ENCODE results near the gene STX7.

GRCh38 chr6:132456700-132457143, 56.2 kb downstream of the STX7 start:
- no peak for TF ChIP-seq ATF6 (CRISPR knock-in tag; IDR thresholded peaks at IDR 0.05)
- TF ChIP-seq CTCF (IDR thresholded peaks at IDR 0.05): no peak
- TF ChIP-seq NFE2L1 (CRISPR knock-in tag; IDR thresholded peaks at IDR 0.05): no peak
- no peak for TF ChIP-seq TP53 (CRISPR knock-in tag; IDR thresholded peaks at IDR 0.05)
- TF ChIP-seq ATF3 (CRISPR knock-in tag; conservative IDR thresholded peaks at IDR 0.05): no peak
- no peak for TF ChIP-seq ZNF121 (CRISPR knock-in tag; IDR thresholded peaks at IDR 0.05)

Data from WTC11 (cell line).